KMS-11 (cell line): ENCODE data around the gene TRNT1.
A peak's percentile ranks its signal among the peaks of the same experiment; 100 is the strongest.

Source experiments
- H2AFZ ChIP-seq: fragments of 200-600 bp; sonication (generic); 2 replicates; pipeline ENCODE4 v1.6.1; 2016; ENCODE audit warnings: antibody characterized with exemption, mixed run types, low read depth
- H3K27ac ChIP-seq: fragments of 200-600 bp; sonication (generic); 2 replicates; pipeline ENCODE4 v1.6.1; 2016; ENCODE audit warnings: mild to moderate bottlenecking, mixed run types
- H3K27me3 ChIP-seq: fragments of 200-600 bp; sonication (generic); 2 replicates; pipeline ENCODE4 v1.6.1; 2017; ENCODE audit warnings: mild to moderate bottlenecking, low read depth, mixed run types, moderate library complexity; ENCODE audit not compliant: insufficient read depth
- H3K36me3 ChIP-seq: fragments of 200-600 bp; sonication (generic); 2 replicates; pipeline ENCODE4 v1.6.1; 2017; ENCODE audit warnings: mild to moderate bottlenecking, mixed run types; ENCODE audit not compliant: insufficient read depth
- H3K4me1 ChIP-seq: fragments of 200-600 bp; sonication (generic); 2 replicates; pipeline ENCODE4 v1.6.1; 2016; ENCODE audit warnings: mild to moderate bottlenecking, low read depth, mixed run types; ENCODE audit not compliant: poor library complexity, severe bottlenecking
- H3K4me2 ChIP-seq: fragments of 200-600 bp; sonication (generic); 2 replicates; pipeline ENCODE4 v1.7.0; 2016; ENCODE audit warnings: mild to moderate bottlenecking, mixed run types
- H3K4me3 ChIP-seq: fragments of 200-600 bp; sonication (generic); IDR thresholded peaks from 2 replicates; pipeline ENCODE4 v1.6.1; 2017; ENCODE audit warnings: low read depth, low read length, mixed read lengths; ENCODE audit not compliant: insufficient read depth
- H3K79me2 ChIP-seq: fragments of 200-600 bp; sonication (generic); 2 replicates; pipeline ENCODE4 v1.6.1; 2016; ENCODE audit warnings: low read depth, mixed run types; ENCODE audit not compliant: insufficient read depth
- H3K9ac ChIP-seq: fragments of 200-600 bp; sonication (generic); 2 replicates; pipeline ENCODE4 v1.6.1; 2016; ENCODE audit warnings: mild to moderate bottlenecking, mixed run types
- H4K20me1 ChIP-seq: fragments of 200-600 bp; sonication (generic); 2 replicates; pipeline ENCODE4 v1.6.1; 2016; ENCODE audit warnings: mild to moderate bottlenecking, mixed run types; ENCODE audit not compliant: insufficient read depth
- TF ChIP-seq, protein P1 (sequence below): fragments of 200-600 bp; sonication (generic); conservative IDR thresholded peaks from 2 replicates; pipeline ENCODE4 v1.6.1; 2017; ENCODE audit warnings: low read depth, mild to moderate bottlenecking, antibody characterized with exemption, low read length, moderate library complexity, mixed read lengths

Gene TRNT1

GRCh38 chr3:3194861-3195260, 68.1 kb downstream of the TRNT1 start:
- Histone ChIP-seq H3K36me3 (no peaks in the 10 kb centered on the region), H3K9ac (no peak overlapping the region), H3K79me2 (no peaks in the 10 kb centered on the region), H2AFZ (no peak overlapping the region), H3K4me2 (no peak overlapping the region), H3K27me3 (no peaks in the 10 kb centered on the region), H4K20me1 (no peaks in the 10 kb centered on the region), H3K27ac (no peak overlapping the region), H3K4me1 (no peaks in the 10 kb centered on the region), H3K4me3 (no peak overlapping the region)
- TF ChIP-seq, protein P1, sequence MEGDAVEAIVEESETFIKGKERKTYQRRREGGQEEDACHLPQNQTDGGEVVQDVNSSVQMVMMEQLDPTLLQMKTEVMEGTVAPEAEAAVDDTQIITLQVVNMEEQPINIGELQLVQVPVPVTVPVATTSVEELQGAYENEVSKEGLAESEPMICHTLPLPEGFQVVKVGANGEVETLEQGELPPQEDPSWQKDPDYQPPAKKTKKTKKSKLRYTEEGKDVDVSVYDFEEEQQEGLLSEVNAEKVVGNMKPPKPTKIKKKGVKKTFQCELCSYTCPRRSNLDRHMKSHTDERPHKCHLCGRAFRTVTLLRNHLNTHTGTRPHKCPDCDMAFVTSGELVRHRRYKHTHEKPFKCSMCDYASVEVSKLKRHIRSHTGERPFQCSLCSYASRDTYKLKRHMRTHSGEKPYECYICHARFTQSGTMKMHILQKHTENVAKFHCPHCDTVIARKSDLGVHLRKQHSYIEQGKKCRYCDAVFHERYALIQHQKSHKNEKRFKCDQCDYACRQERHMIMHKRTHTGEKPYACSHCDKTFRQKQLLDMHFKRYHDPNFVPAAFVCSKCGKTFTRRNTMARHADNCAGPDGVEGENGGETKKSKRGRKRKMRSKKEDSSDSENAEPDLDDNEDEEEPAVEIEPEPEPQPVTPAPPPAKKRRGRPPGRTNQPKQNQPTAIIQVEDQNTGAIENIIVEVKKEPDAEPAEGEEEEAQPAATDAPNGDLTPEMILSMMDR: no peak

DNA sequence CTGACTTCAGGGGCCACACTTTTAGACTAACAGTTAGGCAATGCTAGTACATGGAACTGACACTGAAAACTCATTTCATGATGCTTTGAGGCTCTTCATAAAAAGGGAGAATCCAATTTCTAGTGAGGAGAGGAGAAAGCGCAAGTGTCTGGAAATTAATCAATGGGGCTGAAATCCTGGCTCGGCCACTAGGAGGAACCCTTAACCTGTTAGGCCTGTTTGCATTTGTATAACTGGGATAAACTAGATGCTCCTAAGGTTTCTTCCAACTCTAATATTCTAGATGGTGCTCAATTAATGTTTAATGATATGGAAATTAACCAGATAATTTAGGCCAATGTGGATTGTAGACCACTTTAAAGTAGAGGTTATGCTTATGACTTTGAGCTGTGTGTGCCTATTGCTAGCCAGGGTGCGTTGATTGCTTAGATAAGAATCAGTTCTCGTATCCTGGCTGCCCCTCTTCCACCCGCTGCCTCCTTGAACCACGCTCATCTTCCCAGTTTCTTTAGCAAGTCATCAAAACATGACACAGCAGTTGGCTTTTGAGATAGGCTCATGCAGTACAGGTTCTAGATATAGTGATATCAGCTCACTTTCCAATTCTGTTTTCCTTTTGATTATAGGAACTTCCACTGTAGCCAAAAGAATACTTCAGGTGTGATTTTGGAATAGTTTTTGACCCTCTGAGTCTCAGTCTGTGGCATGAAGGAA, 69.6 kb downstream of the TRNT1 start:
- Histone ChIP-seq H3K4me3 (no peak overlapping the region), H3K27ac (no peak overlapping the region), H3K4me1 (peaks cover 9% of the 10 kb centered on the region), H4K20me1 (no peaks in the 10 kb centered on the region), H3K4me2 (no peak overlapping the region), H3K27me3 (no peaks in the 10 kb centered on the region), H3K79me2 (no peaks in the 10 kb centered on the region), H3K9ac (no peak overlapping the region), H3K36me3 (no peaks in the 10 kb centered on the region), H2AFZ (no peak overlapping the region)
- TF ChIP-seq, protein P1: peak; percentile 59
